HG03139 (cell line): ENCODE data around the gene TTC32.
"Not testable (repeated sequence)": the region's sequence is repeated elsewhere in the genome, so short reads cannot be mapped to it uniquely, and the experiment has no call there.

Experiments
- ATAC-seq: cut with Tn5 transposase; IDR thresholded peaks from one replicate; pipeline ENCODE4 v1.9.1; 2021; ENCODE audit not compliant: unreplicated experiment

TTC32 gene

DNA sequence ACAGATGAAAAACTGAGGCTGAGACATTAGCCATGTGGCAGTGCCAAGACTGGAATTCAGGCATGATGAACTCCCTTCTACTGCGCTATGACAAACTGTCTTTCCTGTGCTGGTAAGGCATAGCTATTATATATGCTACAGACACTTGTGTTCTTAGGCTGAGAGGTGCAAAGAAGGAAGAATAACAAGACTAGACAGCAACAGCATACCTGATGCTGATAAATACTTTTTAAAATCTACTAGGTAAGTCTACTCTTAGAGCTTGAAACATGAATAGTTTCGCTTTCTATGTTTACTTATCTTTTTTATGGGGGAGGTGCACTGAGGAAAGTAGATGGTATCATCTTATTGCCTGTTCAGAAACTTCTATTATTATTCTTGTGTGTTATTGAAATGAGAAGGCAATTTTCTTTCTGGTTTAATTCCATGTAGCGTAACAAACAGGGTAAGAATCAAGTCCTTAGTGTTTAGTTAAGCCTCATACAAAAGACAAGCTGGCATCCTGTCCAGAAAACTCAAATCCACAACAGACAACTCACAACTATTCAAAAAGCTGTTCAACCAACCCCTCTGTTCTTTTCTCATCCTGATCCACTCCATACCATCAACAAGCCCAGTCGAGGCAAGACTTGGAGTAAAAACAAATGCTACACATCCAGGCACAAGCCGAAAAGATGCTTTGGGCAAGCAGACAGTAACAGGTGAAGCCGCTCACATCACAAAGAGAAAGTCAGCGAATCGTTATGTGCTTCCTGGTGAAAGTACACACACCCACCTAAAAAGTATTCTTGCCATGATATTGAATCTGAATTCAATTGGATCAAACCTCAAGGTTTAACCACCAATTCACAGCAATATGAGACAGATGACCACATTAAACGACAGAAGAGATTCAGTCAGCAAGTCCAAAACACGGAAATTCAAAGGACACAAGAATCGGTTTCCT lies 1.5 kb downstream of the TTC32 start:
- no peak for ATAC-seq

DNA sequence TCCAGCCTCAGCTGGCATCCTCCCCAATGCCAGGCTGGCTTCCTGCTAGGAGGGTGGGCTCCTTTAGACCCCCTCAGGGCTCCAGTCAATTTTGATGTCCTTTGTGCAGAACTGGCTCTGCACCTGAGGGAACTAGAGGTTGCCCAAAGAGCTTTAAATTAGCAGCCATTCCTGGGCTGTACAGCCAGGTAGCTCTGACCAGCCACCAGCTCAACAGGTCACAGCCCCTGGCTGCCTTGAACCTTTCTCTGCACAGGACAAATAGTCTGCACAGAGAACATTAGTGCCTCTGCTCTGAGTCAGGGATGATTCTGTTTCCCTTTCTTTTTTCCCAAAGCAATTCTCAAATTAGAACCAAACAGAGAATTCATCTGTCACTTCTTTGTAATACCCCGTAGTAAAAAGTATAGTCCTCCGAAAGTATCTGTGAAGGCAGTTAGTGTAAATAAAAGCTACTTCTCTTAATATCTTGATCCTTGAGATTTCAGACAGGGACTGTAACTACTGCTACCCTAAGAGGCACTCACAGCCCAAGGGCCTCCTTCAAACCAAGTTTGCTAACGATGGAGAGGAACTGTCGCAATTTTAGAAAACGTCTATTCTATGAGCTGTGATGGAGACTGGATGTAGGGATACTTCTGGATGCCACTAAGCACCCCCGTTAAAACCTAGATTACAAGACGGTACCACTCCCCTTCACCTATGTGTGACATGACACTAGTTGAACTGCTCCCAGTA lies 3.0 kb downstream of the TTC32 start:
- no peak for ATAC-seq

DNA sequence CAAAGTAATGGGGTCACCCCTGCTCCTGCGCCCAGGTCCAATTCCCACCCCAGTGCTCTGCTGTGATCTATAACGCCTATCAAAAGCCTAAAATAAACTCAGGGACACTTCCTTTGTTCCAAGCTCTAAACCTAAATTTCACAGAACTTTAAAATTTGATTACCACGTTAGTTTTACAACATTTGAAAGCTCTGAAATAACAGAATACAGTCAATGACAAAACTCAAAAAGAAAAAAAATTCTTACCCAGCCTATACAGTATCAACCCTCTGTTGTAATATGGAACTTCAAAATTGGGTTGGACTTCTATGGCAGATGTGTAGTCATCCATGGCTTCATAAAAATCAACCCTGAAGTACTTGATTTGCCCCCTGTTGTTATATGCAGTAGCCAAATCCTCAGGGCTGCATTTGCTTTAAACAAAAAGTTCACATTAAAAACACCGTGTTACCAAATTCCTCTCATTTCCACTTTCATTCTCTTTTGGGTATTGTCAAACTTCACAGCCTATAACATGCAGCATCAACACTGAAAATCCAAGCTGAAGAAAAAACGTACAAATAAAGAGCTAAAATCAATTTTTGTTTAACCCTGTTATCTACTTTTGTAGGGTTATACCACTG lies 4.0 kb downstream of the TTC32 start:
- no peak for ATAC-seq

DNA sequence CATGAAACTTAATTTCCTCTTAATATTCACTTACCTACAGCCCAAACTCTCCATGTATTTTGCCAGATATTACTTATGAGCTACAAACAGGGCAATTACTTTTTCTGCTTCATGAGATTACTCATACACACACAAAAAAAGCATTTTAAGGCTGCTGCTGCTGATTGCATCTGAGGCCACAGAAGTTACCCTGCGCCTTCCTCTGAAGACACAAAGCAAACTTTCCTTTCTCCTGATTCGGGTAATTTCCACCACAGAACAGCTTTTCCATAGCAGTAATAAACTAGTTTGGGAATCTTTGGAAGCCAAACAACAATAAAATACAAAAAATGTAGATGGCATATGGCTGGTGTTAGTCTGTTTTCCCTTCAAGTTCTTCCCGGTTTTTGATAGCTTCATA lies 6.2 kb downstream of the TTC32 start:
- ATAC-seq = no peak

DNA sequence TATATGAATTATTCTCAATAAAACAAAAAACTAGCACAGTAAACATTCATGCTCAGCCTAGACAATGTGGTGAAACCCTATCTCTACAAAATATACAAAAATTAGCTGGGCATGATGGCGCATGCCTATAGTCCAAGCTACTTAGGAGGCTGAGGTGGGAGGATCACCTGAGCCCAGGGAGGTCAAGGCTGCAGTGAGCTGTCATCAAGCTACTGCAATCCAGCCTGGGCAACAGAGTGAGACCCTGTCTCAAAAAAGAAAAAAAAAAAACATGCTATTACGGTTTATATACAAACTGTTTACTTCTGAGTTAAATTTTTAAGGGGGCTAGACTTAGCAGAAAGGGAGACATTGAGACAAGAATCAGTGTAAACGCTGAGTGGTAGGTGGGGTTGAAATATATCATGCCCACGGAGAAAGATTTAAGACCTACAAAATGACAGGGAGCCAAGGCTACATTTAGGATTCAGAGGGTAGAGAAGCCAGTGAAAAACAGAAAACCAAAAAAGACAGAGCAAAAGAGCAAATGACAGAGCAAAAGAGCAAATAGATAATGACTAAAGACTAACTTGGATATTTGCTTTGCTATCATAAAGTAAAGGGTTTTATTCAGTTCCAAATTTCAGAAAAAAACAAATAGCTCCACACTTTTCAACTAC lies 7.5 kb downstream of the TTC32 start:
- ATAC-seq = peak; percentile 21

DNA sequence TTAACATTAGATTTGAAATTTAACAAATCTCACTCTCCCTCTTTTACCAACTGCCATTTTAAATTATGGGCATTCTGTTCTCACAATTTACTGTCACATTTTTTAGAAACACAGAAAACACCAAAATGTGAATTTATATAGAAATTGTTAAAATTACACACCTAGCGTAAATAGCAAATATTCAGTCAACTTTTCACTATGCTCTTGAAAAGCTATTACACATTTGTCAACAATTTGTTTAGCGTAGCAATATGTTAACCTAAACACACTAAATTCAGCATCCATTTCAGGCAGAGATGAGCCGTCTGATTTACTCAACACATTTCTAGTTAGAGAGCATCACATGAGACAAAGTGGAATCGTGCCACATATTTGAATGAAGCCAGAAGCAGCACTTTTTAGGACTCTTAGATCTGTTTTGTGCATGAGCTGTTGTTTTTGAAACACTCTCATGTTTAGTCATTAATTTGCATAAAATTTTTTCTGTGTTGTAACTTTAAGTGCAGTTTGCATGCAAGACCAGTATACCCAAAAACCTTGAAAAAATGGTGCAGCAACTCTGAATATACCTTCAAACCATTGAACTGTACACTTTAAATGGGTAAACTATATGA lies 8.2 kb downstream of the TTC32 start:
- peak; percentile 70 for ATAC-seq

DNA sequence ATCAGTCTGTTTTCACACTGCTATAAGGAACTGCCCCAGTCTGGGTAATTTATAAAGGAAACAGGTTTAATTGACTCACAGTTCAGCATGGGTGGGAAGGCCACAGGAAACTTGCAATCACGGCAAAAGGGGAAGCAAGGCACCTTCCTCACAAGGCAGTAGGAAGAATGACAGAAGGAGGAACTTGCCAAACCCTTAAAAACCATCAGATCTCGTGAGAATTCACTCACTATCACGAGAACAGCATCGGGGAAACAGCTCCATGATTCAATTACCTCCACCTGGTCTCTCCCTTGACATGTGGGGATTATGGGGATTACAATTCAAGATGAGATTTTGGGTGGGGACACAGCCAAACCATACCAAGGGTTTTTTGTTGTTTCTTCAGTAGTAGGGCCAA lies 9.8 kb downstream of the TTC32 start:
- ATAC-seq = not testable (repeated sequence)

DNA sequence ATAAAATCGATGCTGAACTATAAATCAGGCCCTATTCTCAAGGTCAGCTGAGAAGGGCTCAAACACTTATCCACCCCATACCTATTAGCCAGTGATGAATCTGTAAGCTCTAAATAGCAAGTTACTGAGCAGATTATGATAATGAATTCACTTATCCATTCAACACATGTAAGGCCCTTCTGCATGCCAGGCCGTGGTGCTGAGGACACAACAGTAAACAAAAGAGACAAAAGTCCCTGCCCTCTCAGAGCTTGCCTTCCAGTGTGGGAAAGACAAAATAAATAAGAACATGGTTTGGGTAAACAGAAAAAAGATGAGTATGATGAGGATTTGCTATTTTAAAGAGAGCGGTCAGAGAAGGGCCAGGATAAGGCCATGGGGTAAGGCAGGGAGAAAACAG lies 11.7 kb downstream of the TTC32 start:
- ATAC-seq = no peak

DNA sequence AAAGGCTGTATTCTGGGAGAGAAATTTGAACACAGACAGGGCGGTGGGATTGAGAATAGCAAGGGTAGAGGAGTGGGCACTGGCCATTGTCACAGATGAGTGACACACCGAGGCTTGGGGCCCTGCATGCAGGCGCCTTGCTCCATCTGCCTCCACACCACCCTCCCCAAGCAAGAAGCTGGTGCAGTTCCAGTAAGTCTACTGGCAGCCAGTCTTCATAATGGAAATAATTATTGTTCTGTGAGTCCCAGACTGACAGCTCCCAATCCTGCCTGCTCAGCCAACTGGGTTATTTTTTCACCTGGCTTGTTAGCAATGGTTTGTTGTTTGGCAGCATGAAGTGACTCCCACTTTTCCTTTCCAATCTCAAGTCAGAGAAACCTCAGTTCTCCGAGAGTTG lies 13.0 kb downstream of the TTC32 start:
- ATAC-seq = no peak

DNA sequence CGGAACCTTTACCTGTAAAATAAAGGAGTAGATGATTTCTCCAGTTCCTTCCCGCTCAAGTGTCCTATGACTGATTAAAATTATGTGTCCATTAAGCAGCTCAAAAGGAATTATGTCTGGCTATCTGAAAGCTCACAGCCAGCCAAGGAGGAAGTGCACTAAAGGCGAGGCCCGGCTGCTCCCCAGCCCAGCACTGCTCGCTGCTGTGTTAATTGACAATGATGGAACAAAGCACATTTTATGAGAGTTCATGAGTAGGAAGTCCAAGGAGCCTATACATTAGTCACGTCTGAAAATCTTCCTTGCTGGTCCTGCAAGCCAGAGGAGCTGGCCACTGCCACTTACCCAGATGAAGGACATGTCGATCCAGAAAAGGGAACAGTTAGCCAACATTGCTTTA lies 14.3 kb downstream of the TTC32 start:
- ATAC-seq = no peak

DNA sequence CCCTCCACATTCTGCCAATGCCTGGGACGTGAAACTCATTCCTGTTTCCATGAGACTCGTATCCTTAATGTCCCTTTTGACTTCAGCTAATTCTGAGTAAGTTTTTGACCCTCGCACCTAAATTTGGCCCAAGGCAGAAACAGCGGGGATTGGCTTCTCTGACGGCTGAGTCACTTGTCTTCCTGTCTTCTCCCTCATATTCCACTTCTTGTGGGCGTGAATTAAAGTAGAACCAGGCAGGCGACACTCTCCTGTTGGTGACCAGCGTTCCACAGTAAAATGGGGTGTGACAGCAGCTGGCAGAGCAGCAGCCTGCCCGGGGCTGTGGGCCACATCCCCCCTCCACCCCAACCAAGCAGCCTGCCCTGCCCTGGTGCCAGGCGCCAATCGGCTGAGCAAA lies 15.5 kb downstream of the TTC32 start:
- ATAC-seq = no peak

DNA sequence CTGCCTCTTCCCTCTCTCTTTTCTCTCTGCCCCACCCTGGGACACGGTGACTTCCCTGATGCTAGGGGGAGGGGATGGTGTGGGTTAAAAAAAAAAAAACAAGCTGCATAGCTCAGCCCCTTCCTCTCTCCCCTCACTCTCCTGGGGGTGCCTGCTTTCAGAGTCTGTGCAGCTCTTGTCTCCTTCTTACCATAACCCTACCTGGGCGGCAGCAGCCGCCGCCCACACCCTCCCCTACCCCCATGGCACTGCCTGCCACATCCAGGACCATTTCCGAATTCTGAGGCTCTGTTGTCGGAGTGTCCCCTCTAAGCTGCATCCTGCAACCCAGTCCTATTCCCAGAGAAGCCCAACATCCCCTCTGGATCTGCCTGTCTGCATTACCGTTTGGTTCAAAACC lies 16.0 kb downstream of the TTC32 start:
- ATAC-seq = no peak

DNA sequence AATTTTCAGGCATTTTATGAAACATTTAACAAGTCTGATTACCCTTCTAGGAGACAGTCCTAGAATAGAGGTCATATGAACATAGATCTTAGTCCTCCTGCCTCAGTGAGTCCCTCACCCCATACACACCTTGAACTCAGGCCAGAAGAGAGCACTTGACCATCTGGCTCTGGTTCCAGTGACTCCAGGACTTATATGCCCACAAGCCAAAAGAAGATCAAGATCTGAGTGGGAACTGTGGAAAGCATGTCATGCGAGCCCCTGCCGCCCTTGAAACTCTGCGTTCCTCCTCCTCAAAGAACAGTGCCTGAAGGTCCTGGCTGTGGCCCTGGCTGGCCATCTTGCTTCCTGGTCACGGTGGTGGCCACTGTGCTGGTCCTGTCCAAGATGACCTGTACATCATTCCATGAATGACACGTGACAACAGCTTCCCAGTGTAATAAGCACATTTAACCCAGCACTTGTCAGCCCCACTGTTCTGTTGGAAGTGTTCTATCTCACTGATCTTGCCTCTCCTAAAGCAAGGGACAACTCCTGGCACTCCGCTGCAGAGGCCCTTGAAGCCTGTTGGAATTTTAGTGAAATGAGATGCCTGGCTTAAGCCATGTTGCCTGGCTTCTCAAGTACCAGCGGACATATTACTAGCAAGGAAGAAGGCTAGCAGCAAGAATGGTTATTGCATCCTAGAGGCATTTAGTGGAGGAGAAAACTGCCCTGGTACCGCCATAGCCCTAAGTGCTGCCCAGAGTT lies 17.6 kb downstream of the TTC32 start:
- no peak for ATAC-seq

DNA sequence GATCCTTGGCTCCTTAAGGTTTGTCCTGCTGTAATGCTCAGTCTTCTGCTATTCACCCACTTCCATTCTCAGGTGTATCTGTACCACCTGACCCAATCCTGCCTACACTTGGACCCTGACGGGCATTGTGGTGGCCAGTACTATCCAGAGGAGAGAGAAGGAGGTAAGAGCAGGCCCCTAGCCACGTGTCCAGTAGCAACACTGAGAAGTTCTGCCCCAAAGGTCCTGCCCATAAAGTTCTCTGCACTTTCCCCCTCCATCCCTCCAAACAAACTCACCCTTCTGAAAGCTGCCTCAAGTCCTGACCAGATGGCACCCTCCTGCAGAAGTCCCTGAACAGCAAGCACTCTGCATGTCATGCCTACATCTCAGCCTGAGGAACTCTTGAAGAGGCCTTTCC lies 18.3 kb downstream of the TTC32 start:
- ATAC-seq = no peak

DNA sequence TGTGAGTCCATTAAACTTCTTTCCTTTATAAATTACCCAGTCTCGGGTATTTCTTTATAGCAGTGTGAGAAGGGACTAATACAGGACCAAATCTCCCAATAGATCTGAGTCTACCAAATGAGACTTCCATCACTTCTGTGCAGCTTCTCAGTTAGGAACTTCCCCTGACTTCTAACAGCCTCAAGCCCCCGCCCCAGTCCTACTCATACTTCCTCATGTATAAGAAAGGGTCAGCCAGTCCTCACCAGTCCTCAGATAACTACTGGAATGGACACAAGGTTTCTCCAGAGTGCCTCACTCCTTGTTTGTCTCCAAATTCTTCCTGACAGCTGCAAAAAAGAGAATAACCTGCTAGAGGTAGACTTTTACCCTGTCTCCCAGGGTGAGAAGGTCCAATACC lies 19.5 kb downstream of the TTC32 start:
- ATAC-seq = no peak

DNA sequence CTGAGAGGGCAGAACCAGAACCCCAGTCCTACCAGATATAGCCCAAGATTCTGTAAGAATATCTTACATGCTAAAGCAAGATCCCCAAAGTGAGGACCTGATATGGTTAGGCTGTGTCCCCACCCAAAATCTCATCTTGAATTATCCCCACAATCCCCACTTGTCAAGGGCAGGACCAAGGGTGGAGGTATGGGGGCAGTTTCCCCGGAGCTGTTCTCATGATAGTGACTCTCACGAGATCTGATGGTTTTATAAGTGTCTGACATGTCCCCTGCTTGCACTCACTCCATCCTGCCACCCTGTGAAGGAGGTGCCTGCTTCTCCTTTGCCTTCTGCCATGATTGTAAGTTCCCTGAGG lies 19.9 kb downstream of the TTC32 start:
- no peak for ATAC-seq

DNA sequence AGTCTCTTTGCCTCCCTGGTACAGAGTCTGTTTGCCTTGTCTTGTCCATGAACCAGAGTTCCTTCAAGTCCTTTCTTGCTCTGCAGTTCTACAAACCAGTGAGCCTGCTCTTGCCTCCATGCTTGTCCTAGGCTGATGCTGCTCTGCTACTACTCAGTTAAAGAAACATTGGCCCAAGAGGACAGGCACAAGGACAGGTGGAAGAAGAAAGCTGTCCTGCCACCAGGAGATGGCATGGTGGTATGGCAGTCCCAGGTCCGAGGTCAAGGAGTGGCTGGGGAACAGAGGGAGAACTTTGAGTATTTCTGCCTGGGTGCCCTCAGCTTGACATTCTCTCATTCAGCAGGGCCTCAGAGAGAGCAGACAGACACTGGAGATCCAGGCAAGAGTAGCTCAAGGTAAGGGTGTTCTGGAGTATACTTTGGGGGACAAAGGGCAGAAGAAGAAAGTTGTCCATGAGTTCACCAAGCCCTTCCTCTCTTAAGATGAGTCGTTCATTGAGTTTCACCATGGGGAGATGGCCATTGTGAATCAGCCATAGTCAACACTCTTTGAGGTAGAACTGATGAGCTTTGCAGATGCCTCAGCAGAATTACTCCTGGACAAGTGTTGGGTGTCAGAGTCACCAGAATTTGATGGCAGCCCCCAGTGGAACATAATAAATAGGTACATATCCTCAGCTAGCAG lies 20.4 kb downstream of the TTC32 start:
- ATAC-seq = no peak

DNA sequence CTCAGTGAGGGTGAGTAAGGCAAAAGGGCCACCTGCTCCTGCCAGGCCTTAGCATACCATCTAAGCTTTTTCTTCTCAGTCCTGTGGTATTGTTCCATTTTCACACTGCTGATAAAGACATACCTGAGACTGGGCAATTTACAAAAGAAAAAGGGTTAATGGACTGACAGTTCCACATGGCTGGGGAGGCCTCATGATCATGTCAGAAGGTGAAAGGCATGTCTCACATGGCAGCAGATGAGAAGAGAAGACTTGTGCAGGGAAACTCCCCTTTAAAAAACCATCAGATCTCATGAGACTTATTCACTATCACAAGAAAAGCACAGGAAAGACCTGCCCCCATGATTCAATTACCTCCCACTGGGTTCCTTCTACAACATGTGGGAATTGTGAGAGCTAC lies 21.6 kb downstream of the TTC32 start:
- not testable (repeated sequence) for ATAC-seq

DNA sequence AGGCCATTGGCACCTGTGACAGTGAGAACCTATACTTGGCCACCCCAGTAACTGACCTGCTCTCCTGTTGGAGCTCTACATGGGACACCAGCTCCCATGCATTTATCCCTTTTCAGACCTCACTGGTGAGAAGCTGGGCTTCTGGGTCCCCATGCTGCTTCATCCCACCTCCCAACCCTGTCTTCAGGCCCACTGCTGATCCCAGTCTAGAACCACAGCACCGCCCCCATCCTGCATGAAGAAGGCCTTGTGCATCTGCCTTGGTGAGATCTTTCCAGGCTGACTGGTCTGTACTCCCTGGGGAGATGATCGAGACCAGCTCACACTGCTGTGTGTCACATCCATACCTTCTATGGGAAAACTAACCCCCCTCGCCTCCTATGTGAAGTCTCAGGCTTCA lies 22.7 kb downstream of the TTC32 start:
- ATAC-seq = no peak
